A549 (cell line): ENCODE data around the gene HMX2. TPM values are rescaled to one million over a fixed set of nuclear protein-coding genes. Genes with fewer than 3 reads are reported as not detected.

Experiments used
- ATAC-seq, 2 experiments: fragments of 200-7000 bp in 1 of 2; fragments of >200 bp in 1 of 2; cut with Nextera tagmentation in 1 of 2; cut with Tn5 transposase in 1 of 2; 3 replicates each; pipeline versions ENCODE4 v1.8.0 to v1.9.1; 2018 to 2020; ENCODE audit warnings: mild to moderate bottlenecking in 1 of 2, moderate library complexity in 1 of 2
- CTCF ChIA-PET: fragments of 300-600 bp; sonication (Branson Sonifier 250); formaldehyde crosslinking; extraction: SDS; loops from one replicate; lab custom pipeline; 2021; ENCODE audit warnings: antibody characterized with exemption, inconsistent platforms; lab: Yijun Ruan, JAX
- POLR2A ChIA-PET: fragments of 350-600 bp; formaldehyde crosslinking; extraction: SDS; loops from one replicate; lab custom pipeline; 2021; ENCODE audit warnings: antibody characterized with exemption, inconsistent platforms; lab: Yijun Ruan, JAX
- DNase-seq, 2 experiments: peaks; one replicate each; pipeline versions ENCODE4 v3.0.0 to v3.0.0-alpha.2; 2011 to 2016; ENCODE audit warnings: low read depth in 1 of 2, low spot score in 1 of 2
- FAIRE-seq: peaks from 2 replicates; lab custom pipeline; 2011; peaks lifted over from hg19 to GRCh38; lab: Jason Lieb, UNC
- H3K27ac ChIP-seq, 2 experiments: fragments of >200 bp; sonication (Bioruptor Twin); formaldehyde crosslinking; 3 replicates each; pipeline ENCODE4 v1.5.1; 2016 to 2017
- H3K4me1 ChIP-seq: fragments of >200 bp; sonication (Bioruptor Twin); formaldehyde crosslinking; 3 replicates; pipeline ENCODE4 v1.6.1; 2016
- H3K4me2 ChIP-seq: fragments of >200 bp; sonication (Bioruptor Twin); formaldehyde crosslinking; 3 replicates; pipeline ENCODE4 v1.6.1; 2016
- H3K4me3 ChIP-seq: fragments of >200 bp; sonication (Bioruptor Twin); formaldehyde crosslinking; 3 replicates; pipeline ENCODE4 v1.5.1; 2016
- H3K9me3 ChIP-seq: fragments of >200 bp; sonication (Bioruptor Twin); formaldehyde crosslinking; 3 replicates; pipeline ENCODE4 v1.6.1; 2016
- CBX8 ChIP-seq: fragments of 200-600 bp; sonication (generic); IDR thresholded peaks from 2 replicates; pipeline ENCODE4 v1.6.1; 2016
- CHD4 ChIP-seq: fragments of 200-600 bp; sonication (generic); IDR thresholded peaks from 2 replicates; pipeline ENCODE4 v1.6.1; 2016; ENCODE audit warnings: antibody characterized with exemption, mild to moderate bottlenecking, borderline replicate concordance
- CTCF ChIP-seq: fragments of >200 bp; sonication (Bioruptor Twin); formaldehyde crosslinking; IDR thresholded peaks from 3 replicates; pipeline ENCODE4 v1.5.1; 2016
- E2F6 ChIP-seq: IDR thresholded peaks from 2 replicates; pipeline ENCODE4 v1.6.1; 2012; ENCODE audit warnings: low read depth, borderline replicate concordance
- ELK1 ChIP-seq: fragments of 150-350 bp; IDR thresholded peaks from 2 replicates; pipeline ENCODE4 v1.6.1; 2014; ENCODE audit warnings: low read depth, mild to moderate bottlenecking, low read length
- FOSB ChIP-seq: fragments of 250-450 bp; sonication (Bioruptor Pico); IDR thresholded peaks from 2 replicates; pipeline ENCODE4 v1.5.0; 2020; ENCODE audit warnings: mild to moderate bottlenecking, moderate library complexity
- FOSL2 ChIP-seq, 2 experiments: fragments of 450-650 bp in 1 of 2; fragments of >200 bp in 1 of 2; sonication (Bioruptor Twin) in 1 of 2; formaldehyde crosslinking; IDR thresholded peaks; 2 replicates each; pipeline versions ENCODE4 v1.5.0 to v1.6.1; 2016 to 2020; ENCODE audit warnings: mild to moderate bottlenecking in 1 of 2, moderate library complexity in 1 of 2
- HDAC2 ChIP-seq: fragments of 200-600 bp; sonication (generic); IDR thresholded peaks from 2 replicates; pipeline ENCODE4 v1.6.1; 2016
- HOXB13 ChIP-seq: fragments of 250-450 bp; sonication (Bioruptor Pico); IDR thresholded peaks from 2 replicates; pipeline ENCODE4 v1.5.0; 2020; ENCODE audit warnings: low read depth, mild to moderate bottlenecking, moderate library complexity
- HOXB5 ChIP-seq: fragments of 250-450 bp; sonication (Bioruptor Pico); IDR thresholded peaks from 2 replicates; pipeline ENCODE4 v1.5.0; 2020; ENCODE audit warnings: mild to moderate bottlenecking, moderate library complexity
- MAX ChIP-seq: IDR thresholded peaks from 2 replicates; pipeline ENCODE4 v1.6.1; 2012
- MAZ ChIP-seq: fragments of 150-350 bp; IDR thresholded peaks from 2 replicates; pipeline ENCODE4 v1.6.1; 2014; ENCODE audit warnings: antibody characterized with exemption, low read depth, low read length, borderline replicate concordance
- NPAS2 ChIP-seq: fragments of 250-450 bp; sonication (Bioruptor Pico); IDR thresholded peaks from 2 replicates; pipeline ENCODE4 v1.8.0; 2022; ENCODE audit warnings: mild to moderate bottlenecking, moderate library complexity, borderline replicate concordance
- PBX3 ChIP-seq: IDR thresholded peaks from 2 replicates; pipeline ENCODE4 v1.6.1; 2012
- POLR2AphosphoS2 ChIP-seq: conservative IDR thresholded peaks from 2 replicates; pipeline ENCODE4 v1.6.1; 2012; ENCODE audit warnings: low read length, improper control_type of control experiment, inconsistent platforms
- RFX5 ChIP-seq: fragments of 450-650 bp; IDR thresholded peaks from 2 replicates; pipeline ENCODE4 v1.7.1; 2014; ENCODE audit warnings: antibody characterized with exemption, mild to moderate bottlenecking, moderate library complexity
- TFCP2L1 ChIP-seq: fragments of 250-450 bp; sonication (Bioruptor Pico); IDR thresholded peaks from 2 replicates; pipeline ENCODE4 v1.5.0; 2021; ENCODE audit warnings: mild to moderate bottlenecking
- USF2 ChIP-seq: fragments of 450-650 bp; IDR thresholded peaks from 2 replicates; pipeline ENCODE4 v1.6.1; 2014; ENCODE audit warnings: antibody characterized with exemption
- ZSCAN20 ChIP-seq: fragments of 250-450 bp; sonication (Bioruptor Pico); IDR thresholded peaks from 2 replicates; pipeline ENCODE4 v1.8.0; 2022; ENCODE audit warnings: mild to moderate bottlenecking, moderate library complexity
- WGBS: methylation state at CpG from one replicate; pipeline ENCODE4 v1.1.6; 2017; ENCODE audit errors: missing lambda C conversion rate; 5-methylcytosine and 5-hydroxymethylcytosine counted together
- polyA plus RNA-seq, 4 experiments: library from polyadenylated mRNA; depleted of rRNA in 3 of 4; stranded (reverse); fragments of >200 nt; fragmentation: RNase III in 1 of 4; extraction: RNeasy Plus Mini Kit Qiagen cat#74134 plus additional on column Dnase treatment in 1 of 4; gene quantifications; 2 replicates in 3 of 4; 3 replicates in 1 of 4; pipeline ENCODE4 v1.2.3, GENCODE V29; 2011 to 2017

Gene HMX2
- polyA plus RNA-seq, 2 of the 4 experiments (the other 2 are of a cell fraction) = 0.08 TPM; not detected in 1

GRCh38 chr10:123150986-123151736 lies 3.2 kb downstream of the HMX2 start:
- CTCF ChIA-PET = interaction anchor here (1.4 to 9.4 kb wide), 6 partner anchors 10 to 230 kb away, joined by 3 to 64 read pairs (median 4); no protein-coding TSS in a partner anchor
- Histone ChIP-seq H3K4me3 (no peak overlapping the region), H3K27ac (no peak overlapping the region), H3K4me1 (peaks cover 13% of the 10 kb centered on the region), H3K4me2 (no peak overlapping the region), H3K9me3 (no peaks in the 10 kb centered on the region)
- POLR2A ChIA-PET = no interaction called here
- TF ChIP-seq CHD4 (no peak), RFX5 (no peak), ELK1 (no peak), MAZ (no peak), CTCF (no peak), PBX3 (no peak), CBX8 (no peak), ZSCAN20 (CRISPR knock-in tag) (no peak)
- no peak for DNase-seq
- no peak for FAIRE-seq
- no peak for ATAC-seq
- 90% methylated on average over 51 of the region's 56 CpGs for WGBS

GRCh38 chr10:123151737-123152135 lies 3.8 kb downstream of the HMX2 start:
- DNase-seq (no peak), FAIRE-seq (no peak), ATAC-seq (no peak)
- Histone ChIP-seq H3K27ac (no peak overlapping the region), H3K4me1 (peaks cover 18% of the 10 kb centered on the region), H3K4me3 (no peak overlapping the region), H3K9me3 (no peaks in the 10 kb centered on the region), H3K4me2 (no peak overlapping the region)
- TF ChIP-seq HDAC2 (no peak), TFCP2L1 (CRISPR knock-in tag) (no peak), USF2 (no peak), HOXB5 (CRISPR knock-in tag) (no peak), NPAS2 (CRISPR knock-in tag) (no peak)
- POLR2A ChIA-PET = no interaction called here
- WGBS = 69% methylated on average over 7 of the region's 7 CpGs
- CTCF ChIA-PET = interaction anchor here (0.6 to 9.4 kb wide), 5 partner anchors 19 to 472 kb away, joined by 3 to 64 read pairs (median 4); no protein-coding TSS in a partner anchor

GRCh38 chr10:123153486-123154091 lies 5.7 kb downstream of the HMX2 start:
- 35% methylated on average over 9 of the region's 9 CpGs for WGBS

More at GRCh38 chr10:123153486-123154091, 5.7 kb downstream of the HMX2 start:
- no peak for FAIRE-seq
- H3K9me3 ChIP-seq = no peaks in the 10 kb centered on the region
- H3K4me2 ChIP-seq = peak overlapping the region; percentile 42; the same call in 2 of the 3 replicates
- H3K4me3 ChIP-seq = no peak overlapping the region
- ChIA-PET POLR2A (interaction anchor here (0.6 to 1.5 kb wide), 11 partner anchors 8 to 227 kb away, joined by 3 to 6 read pairs (median 4); no protein-coding TSS in a partner anchor), CTCF (interaction anchor here (0.6 to 2.0 kb wide), 8 partner anchors 9 to 227 kb away, joined by 3 to 9 read pairs (median 4); no protein-coding TSS in a partner anchor)
- ATAC-seq = no peak
- peak overlapping the region; percentile 49 to 68; a peak in 5 of 6 replicates for H3K27ac ChIP-seq
- peaks cover 33% of the 10 kb centered on the region for H3K4me1 ChIP-seq
- no peak for DNase-seq
- TF ChIP-seq HOXB5 (CRISPR knock-in tag) (0 out of 2 replicates have a peak, but pooled peaks have one; percentile 33), E2F6 (peak; percentile 99), FOSL2 (IDR thresholded peaks at IDR 0.05) (no peak), FOSL2 (CRISPR knock-in tag; IDR thresholded peaks at IDR 0.05) (no peak), POLR2AphosphoS2 (no peak), HOXB13 (CRISPR knock-in tag) (peak; percentile 72; the same call in 1 of the 2 replicates), RFX5 (no peak), FOSB (CRISPR knock-in tag) (no peak), MAX (peak; percentile 97)
